HT1080 (cell line): ENCODE data around the gene APOL3. TPM values are rescaled to one million over a fixed set of nuclear protein-coding genes. Genes with fewer than 3 reads are reported as not detected.
"Not testable (repeated sequence)": the region's sequence is repeated elsewhere in the genome, so short reads cannot be mapped to it uniquely, and the experiment has no call there.

Experiments
- DNase-seq: peaks from one replicate; pipeline ENCODE4 v3.0.0-alpha.2; 2015; ENCODE audit warnings: low read depth
- polyA plus RNA-seq, 2 experiments: library from polyadenylated mRNA; depleted of rRNA; stranded (reverse); fragments of >200 nt; gene quantifications; 2 replicates each; pipeline ENCODE4 v1.2.3, GENCODE V29; 2015
- total RNA-seq: library from RNA; depleted of rRNA; stranded (reverse); fragments of >200 nt; shearing (Covaris generic); gene quantifications from 2 replicates; pipeline ENCODE4 v1.2.3, GENCODE V29; 2014; rRNA removed

APOL3 gene, protein sequence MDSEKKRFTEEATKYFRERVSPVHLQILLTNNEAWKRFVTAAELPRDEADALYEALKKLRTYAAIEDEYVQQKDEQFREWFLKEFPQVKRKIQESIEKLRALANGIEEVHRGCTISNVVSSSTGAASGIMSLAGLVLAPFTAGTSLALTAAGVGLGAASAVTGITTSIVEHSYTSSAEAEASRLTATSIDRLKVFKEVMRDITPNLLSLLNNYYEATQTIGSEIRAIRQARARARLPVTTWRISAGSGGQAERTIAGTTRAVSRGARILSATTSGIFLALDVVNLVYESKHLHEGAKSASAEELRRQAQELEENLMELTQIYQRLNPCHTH
- total RNA-seq: 2.0 and 3.0 TPM in 2 replicates
- 1.7 and 1.9 TPM in 2 replicates for polyA plus RNA-seq (2015; cell fraction: cytosol; rRNA removed)
- polyA plus RNA-seq (2015; cell fraction: nucleus; rRNA removed): 2.4 and 3.4 TPM in 2 replicates

DNA sequence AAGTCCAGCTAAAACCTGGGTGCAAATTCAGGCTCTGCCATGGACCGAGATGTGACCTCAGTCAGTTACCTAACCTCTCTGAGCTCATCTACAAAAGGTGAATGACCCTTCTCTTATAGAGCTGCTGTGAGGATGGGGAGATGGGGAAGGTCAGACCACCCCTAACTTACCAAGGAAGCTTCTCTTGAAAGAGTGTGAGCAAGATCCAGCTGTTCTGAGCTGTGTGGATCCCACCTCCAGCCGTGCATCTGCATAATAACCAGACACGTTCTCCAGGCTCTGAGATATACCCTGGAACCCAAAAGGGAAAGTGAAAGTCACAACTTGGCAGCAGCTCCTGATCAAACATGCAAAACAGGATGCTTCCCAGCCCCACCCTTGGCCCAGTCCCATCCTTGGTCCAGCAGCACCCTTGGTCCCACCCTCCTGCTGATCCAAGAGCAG is at the start of gene APOL3:
TSS of gene APOL3 (minus strand) at position 257 of the 444 bp plus-strand sequence. CDS start 11,700 bp downstream, outside the sequence.
- peak; percentile 22 for DNase-seq

DNA sequence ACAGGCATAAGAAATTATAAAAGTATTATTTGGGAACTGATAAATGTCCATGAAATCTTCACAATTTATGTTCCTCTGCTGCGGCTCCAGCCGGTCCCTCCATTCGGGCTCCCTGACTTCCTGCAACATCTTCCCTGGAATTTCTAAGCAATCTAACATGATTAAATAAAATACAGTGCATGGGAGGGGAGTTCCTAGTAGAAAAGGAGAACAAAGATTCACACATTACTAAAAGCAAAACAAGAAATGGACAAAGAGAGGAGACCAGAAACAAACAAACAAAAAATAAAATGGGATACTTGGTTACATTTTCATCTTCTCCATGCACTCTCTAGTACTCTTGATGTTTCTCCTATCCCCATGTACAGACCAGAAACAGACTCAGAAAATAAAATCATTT is 49.7 kb upstream of the APOL3 start:
- no peak for DNase-seq

DNA sequence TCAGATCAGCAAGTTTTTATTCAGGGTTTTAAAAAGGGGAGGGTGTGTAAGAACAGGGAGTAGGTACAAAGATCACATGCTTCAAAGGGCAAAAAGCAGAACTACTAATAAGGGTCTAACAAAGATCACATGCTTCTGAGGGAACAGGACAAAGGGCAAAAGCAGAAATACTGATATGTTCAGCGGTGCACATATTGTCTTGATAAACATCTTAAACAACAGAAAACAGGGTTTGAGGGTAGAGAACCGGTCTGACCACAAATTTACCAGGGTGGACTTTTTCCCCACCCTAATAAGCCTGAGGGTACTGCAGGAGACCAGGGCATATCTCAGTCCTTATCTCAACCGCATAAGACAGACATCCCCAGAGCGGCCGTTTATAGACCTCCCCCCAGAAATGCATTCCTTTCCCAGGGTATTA is 48.9 kb upstream of the APOL3 start:
- DNase-seq: not testable (repeated sequence)

DNA sequence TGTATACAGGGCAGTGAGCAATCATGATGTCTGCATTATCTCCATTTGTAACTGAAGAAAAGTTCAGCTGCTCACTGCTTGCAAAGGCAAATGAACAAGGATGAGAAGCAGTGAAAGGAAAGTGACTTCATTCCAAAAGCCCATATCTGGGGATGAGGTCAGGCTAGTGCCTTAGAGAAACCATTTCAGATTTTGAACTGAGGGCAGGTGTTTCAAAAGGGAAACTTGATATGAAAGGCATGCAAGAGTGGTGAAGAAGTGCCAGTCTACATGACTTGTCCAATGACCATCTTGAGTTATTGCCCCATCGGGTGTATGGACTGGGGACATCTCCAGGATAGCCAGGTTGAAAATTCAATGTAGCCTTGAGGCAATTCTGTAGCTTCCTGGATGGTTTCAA is 48.4 kb upstream of the APOL3 start:
- DNase-seq: no peak

DNA sequence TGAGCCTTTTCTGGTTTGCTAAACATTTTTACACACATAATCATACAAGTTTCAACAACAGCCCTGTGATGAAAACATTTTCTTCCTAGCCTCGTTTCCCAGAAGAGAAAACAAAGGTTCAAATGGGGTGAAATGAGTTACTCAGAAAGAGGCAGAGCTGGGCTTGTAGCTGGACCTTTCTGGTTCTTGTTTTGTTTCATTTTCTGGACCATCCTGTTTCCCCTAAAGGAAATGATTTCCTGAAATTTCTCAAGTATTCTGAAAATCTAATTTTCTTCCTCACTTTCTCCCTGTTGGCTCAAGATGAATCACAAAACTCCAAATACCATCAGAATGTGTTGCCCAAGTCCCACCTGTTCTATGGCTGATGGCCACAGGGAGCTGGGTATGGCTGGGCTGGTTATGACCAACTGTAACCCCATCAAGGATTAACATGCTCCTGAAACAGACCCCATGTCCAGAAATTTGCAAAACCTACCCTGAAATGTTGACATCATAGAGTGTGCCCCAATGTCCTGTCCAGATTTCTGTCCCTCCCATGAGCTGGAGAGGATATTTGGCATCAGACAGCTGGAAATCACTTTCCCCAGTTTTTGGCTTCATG is 47.7 kb upstream of the APOL3 start:
- DNase-seq: no peak

DNA sequence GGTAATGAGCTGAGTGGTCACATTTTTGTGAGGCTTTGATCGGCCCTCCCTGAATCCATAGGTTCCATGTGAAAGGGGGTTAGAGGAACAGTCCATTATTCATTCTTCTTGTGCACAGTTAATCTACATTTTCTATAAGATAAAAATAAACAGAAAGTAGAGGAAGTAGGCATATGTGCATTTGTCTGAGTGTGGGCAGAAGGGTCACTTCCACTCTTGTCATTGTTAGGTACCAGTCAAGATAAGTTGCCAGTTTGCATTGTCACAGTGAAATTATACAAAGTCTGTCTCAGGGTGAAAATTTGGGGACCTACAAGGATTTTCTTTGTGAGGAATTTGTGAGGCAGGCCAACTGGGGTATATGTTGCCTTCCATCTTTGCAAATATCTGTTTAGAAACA is 45.7 kb upstream of the APOL3 start:
- DNase-seq: no peak

DNA sequence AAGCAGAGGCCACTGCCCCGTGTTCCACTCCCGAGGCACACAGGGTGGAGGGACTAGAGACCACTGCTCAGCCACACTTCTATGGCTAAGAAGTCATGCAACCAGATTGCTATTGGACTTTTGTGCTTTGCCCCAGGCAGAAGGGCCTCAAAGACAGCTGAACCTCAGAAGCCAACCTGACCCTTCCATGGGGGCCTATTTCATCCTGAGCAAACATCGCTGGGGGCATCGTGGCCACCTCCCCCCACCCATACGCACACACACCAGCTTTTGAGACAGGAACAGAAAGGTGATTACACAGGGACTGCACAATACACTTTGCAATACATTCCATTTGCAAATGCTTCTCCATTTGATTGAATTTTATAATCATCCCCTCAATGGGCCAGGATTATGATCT is 45.0 kb upstream of the APOL3 start:
- not testable (repeated sequence) for DNase-seq

DNA sequence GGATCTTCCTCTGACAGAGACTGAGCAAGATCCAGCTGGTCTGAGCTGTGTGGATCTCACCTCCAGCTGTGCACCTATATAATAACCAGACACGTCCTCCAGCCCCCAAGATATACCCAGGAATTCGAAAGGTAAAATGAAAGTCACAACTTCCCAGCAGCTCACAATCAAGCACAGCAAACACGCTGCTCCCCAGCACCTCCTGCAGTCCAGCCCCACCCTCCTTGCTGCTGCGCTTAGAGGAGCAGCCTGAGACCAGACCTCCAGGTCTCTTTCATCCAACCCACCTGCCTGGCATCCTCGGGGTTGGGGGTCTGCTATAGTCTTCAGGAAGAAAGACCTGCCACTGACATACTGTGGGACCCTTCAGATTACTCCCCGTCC is 44.1 kb upstream of the APOL3 start:
- no peak for DNase-seq

DNA sequence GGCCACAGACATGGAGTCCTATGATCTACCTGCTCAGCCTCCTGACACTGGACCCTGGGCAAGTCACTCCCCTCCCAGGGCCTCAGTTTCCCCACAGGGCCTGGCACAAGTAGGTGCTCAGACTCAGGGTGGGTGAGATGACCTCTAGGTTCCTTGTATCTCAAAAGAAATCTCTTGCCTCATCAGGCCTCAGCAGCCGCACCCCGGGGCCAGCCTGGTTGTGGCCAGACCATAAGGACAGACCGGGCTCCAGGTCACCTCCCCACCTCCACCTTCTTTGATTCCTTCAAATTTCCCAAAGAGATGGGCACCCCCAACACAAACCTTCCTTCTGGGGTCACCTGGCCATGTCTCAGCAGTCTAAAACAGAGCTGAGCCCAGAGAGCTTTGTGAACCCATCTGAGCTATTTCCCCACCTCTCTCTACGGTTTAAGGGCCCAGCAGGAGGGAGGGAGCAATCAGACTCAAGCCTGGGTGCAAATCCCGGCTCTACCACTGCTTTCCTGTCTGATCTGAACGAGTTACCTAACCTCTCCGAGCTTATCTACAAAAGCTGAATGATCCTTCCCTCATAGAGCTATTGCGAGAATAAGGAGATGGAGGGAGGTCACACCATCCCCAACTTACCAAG is 43.6 kb upstream of the APOL3 start:
- no peak for DNase-seq

DNA sequence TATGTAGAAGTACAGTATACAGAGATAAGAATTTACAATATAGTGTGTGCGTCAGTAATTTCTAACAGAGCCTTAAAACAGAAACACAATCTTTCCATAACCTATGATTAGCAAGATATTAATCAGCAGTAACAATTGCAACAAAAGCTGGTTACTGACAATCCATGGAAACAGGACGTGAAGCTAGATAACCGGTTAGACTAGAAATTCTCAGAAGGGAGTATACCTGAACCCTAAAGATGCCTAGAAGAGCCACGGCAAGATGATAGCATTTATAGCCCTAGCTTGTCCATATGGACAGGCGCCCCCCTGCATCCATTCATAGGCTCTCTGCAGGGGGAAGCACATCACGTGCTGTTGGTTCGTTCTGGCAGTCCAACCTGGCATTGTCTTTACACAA is 42.9 kb upstream of the APOL3 start:
- DNase-seq: not testable (repeated sequence)

DNA sequence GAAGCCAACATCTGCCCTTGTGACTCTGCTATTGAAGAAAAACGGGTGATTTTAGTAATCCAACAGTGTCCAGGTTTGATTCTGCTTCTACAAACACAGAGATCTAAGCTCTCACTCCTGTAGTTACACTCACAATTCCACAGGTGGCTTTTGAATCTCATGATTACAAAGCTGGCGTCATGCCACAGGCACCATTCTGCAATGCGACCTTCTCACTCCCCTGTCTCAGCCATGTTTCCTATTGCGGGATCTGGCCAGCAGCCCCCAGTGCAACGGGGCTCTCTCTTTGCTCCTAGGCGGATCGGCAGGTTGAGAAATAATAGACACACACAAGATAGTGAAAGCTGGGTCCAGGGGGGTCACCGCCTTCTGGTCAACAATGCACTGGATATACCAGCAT is 42.4 kb upstream of the APOL3 start:
- DNase-seq: not testable (repeated sequence)

DNA sequence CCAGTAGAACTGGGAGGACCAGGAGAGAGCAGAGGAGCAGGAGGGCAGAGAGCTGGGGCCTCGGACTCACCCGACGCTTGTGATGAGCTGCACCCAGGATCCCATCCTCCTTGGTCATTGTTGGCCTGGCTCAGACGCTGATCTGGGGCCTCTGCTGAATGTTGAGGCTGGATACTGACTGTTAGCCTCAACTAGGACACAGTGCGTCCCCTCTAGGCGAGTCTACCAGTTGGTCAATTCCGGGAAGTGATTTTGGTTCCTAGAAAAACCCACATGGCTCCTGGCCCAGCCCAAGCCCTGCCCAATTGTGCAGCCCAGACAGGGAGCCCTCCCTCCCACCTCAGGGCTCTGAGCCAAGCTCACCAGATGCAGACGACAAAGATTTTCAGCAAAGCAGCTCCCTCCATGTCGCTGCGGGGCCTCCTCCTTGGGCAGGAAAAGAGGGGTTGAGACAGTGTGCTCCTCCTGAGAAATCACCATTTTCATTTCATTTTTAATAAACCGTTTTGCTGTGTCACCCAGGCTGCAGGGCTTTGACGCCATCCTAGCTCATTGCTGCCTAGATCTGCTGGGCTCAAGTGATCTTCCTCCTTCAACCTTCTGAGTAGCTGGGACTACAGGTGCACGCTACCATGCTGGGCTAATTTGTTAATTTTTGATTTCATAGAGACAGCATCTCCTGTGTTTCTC is 41.2 kb upstream of the APOL3 start, which contains the start of gene APOL4:
TSS of gene APOL4 (minus strand) at position 180 of the 690 bp plus-strand sequence. CDS start at position 105, 75 bp downstream.
- DNase-seq: no peak

DNA sequence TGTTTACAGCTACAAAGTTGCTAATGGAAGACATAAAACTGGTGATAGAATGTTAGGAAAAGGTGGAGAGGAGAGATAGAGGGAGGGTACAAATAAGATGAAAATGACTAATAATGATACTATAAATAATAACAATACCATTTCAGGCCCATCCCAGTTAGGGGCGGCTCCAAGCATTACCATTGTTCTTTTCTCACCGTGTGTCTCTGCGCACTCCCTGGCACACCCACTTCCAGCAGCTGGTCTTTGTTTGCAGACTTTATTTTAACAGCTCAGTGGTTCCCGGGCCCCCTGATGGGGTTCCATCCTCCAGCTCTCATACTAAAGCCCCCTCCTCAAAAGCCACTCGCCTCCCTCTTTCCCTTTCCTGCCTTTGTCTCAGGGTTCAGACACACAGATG is 40.5 kb upstream of the APOL3 start:
- DNase-seq: not testable (repeated sequence)

DNA sequence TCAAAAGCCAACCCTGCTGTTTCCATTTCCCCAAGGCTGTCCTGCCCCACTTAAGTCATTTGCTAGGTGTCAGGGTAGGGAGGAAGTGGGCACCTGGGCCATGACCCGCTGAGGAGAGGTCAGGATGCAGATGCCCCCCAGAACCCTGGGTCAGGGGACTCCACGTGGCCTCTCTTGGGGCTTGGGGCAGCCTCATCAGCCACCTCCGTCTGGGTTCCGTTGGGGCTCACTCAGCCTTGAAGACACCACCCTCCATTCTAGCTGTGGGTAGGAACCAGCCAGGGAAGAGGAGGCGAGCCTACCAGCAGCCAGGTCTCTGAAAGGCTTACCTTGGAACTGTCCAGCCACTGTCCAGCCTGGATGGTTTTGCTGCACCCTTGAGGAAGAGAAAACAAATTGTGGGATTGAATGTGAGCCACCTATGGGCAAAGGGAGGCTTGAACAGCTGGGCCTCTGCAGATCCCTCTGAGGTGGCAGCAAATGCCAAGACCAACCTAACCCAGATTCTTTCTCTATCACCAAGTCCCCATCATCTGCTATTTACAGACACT is 38.5 kb upstream of the APOL3 start:
- no peak for DNase-seq

DNA sequence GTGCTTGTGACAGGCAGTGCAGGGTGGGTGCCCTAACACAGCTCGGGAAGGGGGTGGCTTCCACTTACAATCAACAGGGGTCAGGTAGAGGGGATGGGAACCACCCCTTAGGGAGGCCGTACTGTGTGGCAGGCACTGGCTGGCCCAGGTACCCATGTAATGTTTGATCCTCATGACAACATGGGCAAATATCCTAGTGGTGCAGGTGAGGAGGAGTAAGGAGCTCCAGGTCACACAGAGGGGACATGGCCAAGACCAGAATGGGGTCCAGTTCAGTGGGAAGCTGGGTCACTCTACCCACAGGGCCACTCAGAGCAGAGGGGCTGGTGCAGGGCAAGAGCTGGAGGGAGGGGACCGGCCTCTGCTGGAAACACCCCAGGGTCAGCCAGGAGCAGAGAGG is 38.0 kb upstream of the APOL3 start:
- DNase-seq: no peak

DNA sequence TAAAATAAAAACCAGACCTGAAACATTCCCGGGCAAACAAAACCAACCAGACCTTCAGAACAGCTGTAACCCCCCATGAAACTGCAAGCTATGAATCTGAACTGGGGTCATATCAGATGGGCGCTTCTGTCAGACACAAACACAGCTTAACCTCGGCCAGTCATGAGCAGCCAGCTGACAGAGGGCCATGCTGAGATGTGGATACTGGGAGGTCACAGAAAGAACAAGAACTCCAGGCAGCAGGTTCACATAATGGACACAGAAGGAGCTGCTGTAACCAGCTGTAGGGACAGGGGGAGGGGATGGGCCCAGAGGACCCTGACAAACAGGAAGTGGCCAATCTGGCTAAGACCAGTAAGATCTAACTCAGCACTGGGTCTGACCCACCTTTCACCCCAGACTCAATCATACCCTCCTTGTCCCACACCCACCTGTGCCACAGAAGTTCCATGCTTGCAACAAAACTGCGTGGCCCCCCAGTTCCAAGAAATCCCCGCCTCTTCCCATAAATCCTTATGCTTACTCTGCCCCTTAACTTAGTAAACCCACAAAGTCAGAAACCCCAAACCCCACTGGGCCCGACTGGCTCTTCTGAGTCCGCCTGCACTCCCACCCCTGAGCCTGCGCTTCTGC is 37.1 kb upstream of the APOL3 start:
- DNase-seq: peak; percentile 29

DNA sequence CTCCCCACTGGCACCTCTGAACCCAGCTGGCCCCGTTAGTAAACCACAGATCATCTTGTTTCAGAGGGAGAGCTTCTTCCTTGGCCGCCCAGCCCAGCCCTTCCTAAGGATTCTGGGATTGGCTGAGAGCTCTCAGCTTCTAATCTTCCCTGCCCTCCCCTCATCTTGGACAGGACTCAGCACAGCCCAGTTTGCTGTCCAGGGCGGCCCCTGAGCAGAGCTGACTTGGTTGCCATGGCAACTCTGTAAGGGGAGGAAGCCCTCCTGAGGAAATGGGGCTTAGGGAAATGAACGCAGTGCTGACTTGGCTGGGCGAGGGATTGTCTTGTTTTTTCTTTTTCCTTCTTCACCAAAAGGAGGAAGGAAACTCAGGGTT is 36.5 kb upstream of the APOL3 start:
- DNase-seq: peak; percentile 55

DNA sequence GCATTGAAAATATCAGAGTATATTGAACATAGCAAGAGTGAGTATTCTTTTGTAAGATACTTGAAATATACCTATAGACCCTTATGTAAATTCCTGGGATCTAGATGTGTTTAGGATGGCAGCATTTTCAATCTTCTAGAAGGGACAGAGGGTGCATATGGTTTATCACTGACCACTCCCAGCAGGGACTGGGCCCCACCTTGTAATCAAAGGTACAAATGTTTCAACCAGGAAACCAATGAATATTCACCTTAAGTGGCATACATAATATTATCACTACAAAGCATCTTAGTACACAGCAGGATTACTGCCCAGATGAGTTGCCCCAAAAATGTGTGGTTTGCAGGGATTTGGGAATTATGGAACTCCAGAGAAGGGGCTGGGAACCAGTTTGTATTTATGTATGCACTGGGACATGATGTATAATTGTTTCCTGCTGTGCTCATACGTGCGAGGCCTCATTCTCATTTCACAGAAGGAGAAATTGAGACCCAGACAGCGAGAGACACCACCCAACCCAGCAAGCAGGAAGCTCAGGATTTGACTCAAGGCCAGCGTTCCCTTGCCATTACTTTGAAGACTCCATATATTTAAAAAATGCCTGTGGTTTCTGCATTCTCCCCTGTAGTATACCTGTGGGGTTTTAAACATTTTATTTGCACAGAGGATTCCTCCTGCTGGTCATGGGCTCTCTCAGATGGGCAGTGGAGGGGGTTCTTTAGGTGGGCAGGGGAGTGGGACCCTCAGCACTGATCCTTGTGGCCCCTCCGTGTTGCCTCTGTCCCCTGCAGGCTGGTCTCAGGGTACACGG is 35.9 kb upstream of the APOL3 start:
- no peak for DNase-seq

DNA sequence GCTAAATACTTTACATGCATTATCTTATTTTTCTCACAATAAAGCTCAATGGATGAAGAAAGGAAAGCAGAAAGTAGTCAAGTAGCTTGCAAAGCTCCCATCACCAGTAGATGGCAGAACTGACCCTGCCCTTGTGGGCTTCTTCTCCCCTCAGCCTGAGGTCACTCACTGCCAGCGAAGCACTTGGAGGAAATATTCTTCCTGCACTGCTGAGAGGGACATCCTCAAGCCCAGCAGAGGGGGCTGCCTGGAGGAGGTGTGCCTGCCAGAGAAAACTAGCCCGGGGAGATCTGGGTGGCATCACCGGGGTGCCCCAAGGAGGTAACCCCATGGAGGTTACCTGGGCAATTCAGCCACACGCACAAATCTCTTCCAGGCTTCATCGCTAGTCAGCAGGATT is 34.4 kb upstream of the APOL3 start:
- DNase-seq: peak; percentile 73

DNA sequence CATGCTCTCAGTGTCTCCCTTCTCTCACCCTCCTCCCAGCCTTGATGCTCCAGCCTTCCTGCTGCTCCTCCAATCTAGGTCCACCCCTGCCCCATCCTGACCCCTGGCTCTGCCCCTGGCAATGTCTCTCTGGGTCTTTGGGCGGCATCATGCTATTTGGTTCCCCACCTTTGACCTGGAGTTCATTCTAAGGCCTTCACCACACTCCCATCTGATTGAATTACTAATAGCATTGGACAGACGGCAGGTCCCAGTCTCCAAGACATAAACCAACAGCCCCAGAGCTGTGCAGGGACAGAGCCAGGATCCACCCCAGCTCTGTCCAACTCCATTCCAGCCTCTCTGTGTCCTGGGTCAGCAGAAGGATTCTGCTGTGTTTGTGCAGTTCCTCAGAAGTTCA is 33.8 kb upstream of the APOL3 start:
- DNase-seq: no peak
